Adipocyte (in vitro differentiated cells): Measurements from ENCODE around the gene CD160.
A peak's percentile ranks its signal among the peaks of the same experiment; 100 is the strongest.
"Not testable (repeated sequence)": the region's sequence is repeated elsewhere in the genome, so short reads cannot be mapped to it uniquely, and the experiment has no call there.

Source experiments
- DNase-seq: peaks from one replicate; pipeline ENCODE4 v3.0.0-alpha.2; 2015; ENCODE audit warnings: low read depth
- H3K27me3 ChIP-seq: replicated peaks from 2 replicates; pipeline ENCODE4 v1.7.0; 2013; ENCODE audit warnings: mild to moderate bottlenecking, low read length, moderate library complexity; ENCODE audit not compliant: control insufficient read depth, insufficient read depth
- H3K36me3 ChIP-seq: 2 replicates; pipeline ENCODE4 v1.7.0; 2013; ENCODE audit warnings: low read length, mild to moderate bottlenecking, moderate library complexity; ENCODE audit not compliant: control insufficient read depth, insufficient read depth, severe bottlenecking
- H3K4me1 ChIP-seq: 2 replicates; pipeline ENCODE4 v1.7.0; 2013; ENCODE audit warnings: mild to moderate bottlenecking, low read length, moderate library complexity; ENCODE audit not compliant: control insufficient read depth, insufficient read depth
- H3K4me3 ChIP-seq: 2 replicates; pipeline ENCODE4 v1.7.0; 2013; ENCODE audit warnings: mild to moderate bottlenecking, low read length, moderate library complexity
- H3K9ac ChIP-seq: 2 replicates; pipeline ENCODE4 v1.7.0; 2013; ENCODE audit warnings: mild to moderate bottlenecking, low read length, moderate library complexity
- H3K9me3 ChIP-seq: 2 replicates; pipeline ENCODE4 v1.7.0; 2013; ENCODE audit warnings: mild to moderate bottlenecking, low read length, moderate library complexity; ENCODE audit not compliant: control insufficient read depth

CD160 gene

DNA sequence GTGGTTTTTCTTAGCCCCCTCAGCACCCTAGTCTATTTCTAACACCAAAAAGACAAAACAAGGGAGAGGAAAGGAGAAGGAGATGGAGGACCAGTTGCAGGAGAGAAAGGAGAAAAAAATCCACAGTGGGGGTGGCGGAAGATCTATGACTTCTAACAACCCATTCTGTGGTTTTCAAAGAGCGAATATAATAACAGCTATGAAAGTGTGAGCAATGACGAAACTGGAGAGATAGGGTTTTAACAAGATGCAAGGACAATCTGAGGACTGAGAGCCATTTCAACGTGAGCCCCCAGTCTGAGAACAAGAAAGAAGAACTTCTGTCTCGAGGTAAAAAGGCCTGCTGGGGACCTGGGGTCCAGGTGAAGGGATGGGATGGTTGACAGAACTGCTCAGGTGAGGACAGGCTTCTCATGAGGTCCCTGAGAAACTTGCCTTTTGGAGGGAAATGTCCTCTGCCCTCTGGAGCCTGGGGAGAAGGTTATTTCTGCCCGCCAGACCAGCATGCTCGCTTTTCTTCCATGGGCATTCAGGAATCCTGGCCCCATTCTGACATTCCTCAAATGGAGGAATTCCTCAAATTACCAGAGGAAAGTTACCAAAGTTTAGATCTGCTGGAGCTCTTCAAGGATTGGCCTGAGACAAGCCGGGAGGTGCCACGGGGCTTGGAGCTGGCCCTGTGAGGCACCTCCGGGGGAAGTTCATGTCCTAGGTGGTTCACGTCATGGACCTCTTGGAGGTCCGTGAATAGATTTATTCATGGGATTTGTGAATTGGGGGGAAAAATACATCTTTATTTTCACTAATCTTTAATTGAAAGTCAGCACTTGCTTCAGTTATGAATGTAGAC, at the start of gene CD160:
Gene CD160 (plus strand): TSS at position 270 of the 850 bp plus-strand sequence. CDS start 8,829 bp downstream, outside the sequence.
- Histone ChIP-seq H3K4me1 (peaks cover 20% of the 10 kb centered on the region), H3K27me3 (no peaks in the 10 kb centered on the region), H3K9me3 (no peaks in the 10 kb centered on the region), H3K9ac (peak within 1 kb of the TSS; percentile 4), H3K4me3 (no peak within 1 kb of the TSS), H3K36me3 (no peaks in the 10 kb centered on the region)
- DNase-seq: no peak

- not testable (repeated sequence) for H3K9me3 ChIP-seq, H3K4me1 ChIP-seq, H3K9ac ChIP-seq, H3K4me3 ChIP-seq, H3K36me3 ChIP-seq, DNase-seq, H3K27me3 ChIP-seq
Measured at GRCh38 chr1:145670995-145671745, 48.1 kb upstream of the CD160 start.

DNA sequence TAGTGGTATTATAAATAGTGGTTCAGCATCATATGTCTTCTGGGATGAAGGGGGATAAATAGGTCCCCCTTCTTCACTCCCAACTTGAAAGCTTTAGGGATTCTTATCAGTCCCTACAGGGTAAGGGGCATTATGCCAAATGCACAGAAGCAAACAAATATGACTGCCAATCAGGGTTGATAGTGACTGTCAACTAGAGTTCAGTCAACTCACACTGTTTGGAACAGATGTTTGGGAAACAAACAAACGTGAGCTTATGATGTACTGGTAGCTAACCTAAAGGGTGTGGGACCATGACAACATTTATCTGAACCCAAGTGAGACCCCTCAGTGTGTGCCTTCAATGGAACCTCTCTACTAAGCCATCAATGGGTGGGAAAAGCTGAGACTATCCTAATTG, 46.1 kb upstream of the CD160 start:
- not testable (repeated sequence) for H3K4me1 ChIP-seq, H3K9ac ChIP-seq, DNase-seq, H3K36me3 ChIP-seq, H3K4me3 ChIP-seq, H3K27me3 ChIP-seq, H3K9me3 ChIP-seq

- not testable (repeated sequence) for H3K9ac ChIP-seq, H3K4me3 ChIP-seq, H3K27me3 ChIP-seq, H3K9me3 ChIP-seq, H3K4me1 ChIP-seq, DNase-seq, H3K36me3 ChIP-seq
Measured at GRCh38 chr1:145684858-145685257, 34.4 kb upstream of the CD160 start.

DNA sequence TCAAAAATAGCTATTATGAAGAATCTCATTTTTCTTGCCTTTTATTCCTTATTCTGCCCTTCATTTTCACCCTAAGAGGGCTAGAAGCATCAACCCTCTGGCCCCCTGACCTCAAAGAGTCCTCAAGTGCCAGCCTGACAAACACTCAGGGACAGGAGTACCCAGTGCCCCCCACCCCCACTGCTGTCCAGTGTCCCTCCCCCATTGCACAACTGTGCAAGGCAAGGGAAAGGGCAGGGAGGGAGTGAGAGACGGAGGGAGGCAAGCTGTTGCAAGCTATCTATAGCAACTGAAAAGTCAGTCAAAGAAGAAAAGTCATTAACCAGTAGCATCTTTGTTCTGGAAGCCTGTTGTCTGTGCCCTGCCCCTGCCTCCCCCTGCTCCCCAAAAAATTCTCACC, 33.2 kb upstream of the CD160 start:
- H3K4me3 ChIP-seq, H3K9me3 ChIP-seq, H3K9ac ChIP-seq, H3K36me3 ChIP-seq, DNase-seq, H3K27me3 ChIP-seq: not testable (repeated sequence)
- peaks cover 13% of the 10 kb centered on the region for H3K4me1 ChIP-seq

DNA sequence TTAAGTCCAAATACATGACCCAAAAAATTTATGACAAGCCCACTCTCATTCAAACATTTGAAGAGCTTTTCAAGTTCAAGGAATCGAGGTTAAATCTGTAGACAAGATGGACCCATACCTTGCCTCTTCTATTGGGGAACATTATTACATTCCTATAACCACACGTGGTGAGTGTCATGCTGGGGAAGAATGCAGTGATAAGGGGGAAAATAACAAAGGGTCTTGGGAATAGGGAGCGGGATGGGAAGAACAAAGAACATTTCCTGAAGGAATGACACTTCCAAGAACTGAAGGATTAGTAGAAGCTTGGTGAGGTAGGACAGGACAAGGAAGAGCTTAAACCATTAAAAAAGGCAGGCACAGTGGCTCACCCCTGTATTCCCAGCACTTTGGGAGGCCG, 31.0 kb upstream of the CD160 start:
- H3K27me3 ChIP-seq: no peaks in the 10 kb centered on the region

GRCh38 chr1:145688924-145689323, 30.4 kb upstream of the CD160 start:
- H3K4me3 ChIP-seq: no peak overlapping the region

More for the DNA sequence above, 31.0 kb upstream of the CD160 start:
- Histone ChIP-seq H3K9ac (no peak overlapping the region), H3K4me3 (no peak overlapping the region), H3K36me3 (no peaks in the 10 kb centered on the region), H3K9me3 (no peaks in the 10 kb centered on the region), H3K4me1 (peaks cover 23% of the 10 kb centered on the region)
- DNase-seq: no peak

GRCh38 chr1:145689922-145690321, 29.4 kb upstream of the CD160 start:
- DNase-seq: no peak
- no peak overlapping the region for H3K4me3 ChIP-seq
- H3K9me3 ChIP-seq: no peaks in the 10 kb centered on the region
- peaks cover 23% of the 10 kb centered on the region for H3K4me1 ChIP-seq
- H3K27me3 ChIP-seq: no peaks in the 10 kb centered on the region
- H3K9ac ChIP-seq: no peak overlapping the region
- H3K36me3 ChIP-seq: no peaks in the 10 kb centered on the region

More at GRCh38 chr1:145688924-145689323, 30.4 kb upstream of the CD160 start:
- DNase-seq: no peak
- no peaks in the 10 kb centered on the region for H3K9me3 ChIP-seq
- no peak overlapping the region for H3K9ac ChIP-seq
- no peaks in the 10 kb centered on the region for H3K27me3 ChIP-seq
- H3K4me1 ChIP-seq: peaks cover 23% of the 10 kb centered on the region
- no peaks in the 10 kb centered on the region for H3K36me3 ChIP-seq

DNA sequence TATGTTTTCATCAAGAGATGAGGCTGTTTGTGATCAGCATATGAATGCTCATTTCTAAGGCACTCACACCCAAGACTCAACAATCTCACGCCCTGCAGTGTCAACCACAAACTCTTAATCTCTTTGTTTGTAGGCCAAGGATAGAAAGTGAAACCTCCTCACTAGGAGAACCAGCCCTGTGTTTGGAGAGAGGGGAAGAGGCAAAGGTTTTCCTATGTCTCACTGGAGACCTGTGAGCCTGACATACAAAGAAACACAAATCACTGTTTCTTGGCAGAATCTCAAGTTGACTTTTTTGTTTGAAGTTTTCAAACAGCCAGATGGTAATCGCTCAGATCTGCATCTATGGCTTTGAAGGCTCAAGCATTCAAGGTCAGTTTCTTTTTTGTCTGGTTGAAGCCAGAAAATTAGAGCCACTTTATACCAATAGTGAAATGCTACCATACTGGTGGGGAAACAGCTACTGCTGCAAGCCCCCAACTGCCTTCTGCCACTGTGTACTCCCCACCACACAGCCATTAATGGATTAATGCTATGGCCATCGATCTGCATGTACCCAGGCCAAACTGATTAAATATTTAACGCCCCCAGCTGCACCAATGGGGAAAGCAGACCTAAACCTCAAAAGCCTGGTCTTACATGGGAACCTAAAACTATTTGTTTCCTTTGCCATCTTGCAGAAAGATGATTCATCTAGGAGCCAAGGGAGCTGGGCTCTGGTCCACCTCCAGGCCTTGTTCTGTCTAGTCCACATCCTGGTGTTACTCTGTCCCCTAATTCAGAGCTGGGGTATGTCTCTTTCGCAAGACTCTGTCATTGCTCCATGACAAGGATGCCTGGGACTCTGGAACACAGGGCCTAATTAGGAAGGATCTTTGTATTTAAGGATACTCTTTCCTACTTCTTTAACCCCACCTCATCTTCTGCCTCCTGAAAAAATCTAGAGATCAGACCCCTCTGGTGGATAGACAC, 28.4 kb upstream of the CD160 start:
- H3K9ac ChIP-seq: no peak overlapping the region
- H3K36me3 ChIP-seq: no peaks in the 10 kb centered on the region
- DNase-seq: peak; percentile 57
- H3K27me3 ChIP-seq: no peaks in the 10 kb centered on the region
- peaks cover 23% of the 10 kb centered on the region for H3K4me1 ChIP-seq
- H3K4me3 ChIP-seq: peak overlapping the region; percentile 23
- no peaks in the 10 kb centered on the region for H3K9me3 ChIP-seq

- no peaks in the 10 kb centered on the region for H3K9me3 ChIP-seq
- no peaks in the 10 kb centered on the region for H3K27me3 ChIP-seq
- H3K4me1 ChIP-seq: peaks cover 23% of the 10 kb centered on the region
- H3K36me3 ChIP-seq: no peaks in the 10 kb centered on the region
- no peak overlapping the region for H3K9ac ChIP-seq
- DNase-seq: no peak
- no peak overlapping the region for H3K4me3 ChIP-seq
Measured at GRCh38 chr1:145692785-145693443, 26.4 kb upstream of the CD160 start.
